Measurements from ENCODE around the gene CCDC81. TPM values are rescaled to one million over a fixed set of nuclear protein-coding genes. Genes with fewer than 3 reads are reported as not detected.

The CCDC81 gene
- total and polyA plus RNA-seq, 2 of the 4 experiments (the other 2 are of a cell fraction): 3.1 to 6.5 TPM

GRCh38 chr11:86360775-86361395, 13.8 kb upstream of the CCDC81 start (continued):
- no peak for TF ChIP-seq MAZ (IDR thresholded peaks at IDR 0.05; ENCODE audit: borderline replicate concordance, low read depth, low read length)
- no peak for TF ChIP-seq POLR2A (IDR thresholded peaks at IDR 0.05; ENCODE audit: low read depth, low read length)

GRCh38 chr11:86363424-86363823, 11.3 kb upstream of the CCDC81 start:
- Histone ChIP-seq H2BK20ac (ENCODE audit: low read depth, low read length) (no peak overlapping the region), H3K18ac (ENCODE audit: low read depth, low read length) (no peak overlapping the region), H3K14ac (replicated peaks; ENCODE audit: low read depth, low read length) (no peak overlapping the region), H3K27ac (ENCODE audit: insufficient read depth, low read length) (no peak overlapping the region), H4K5ac (ENCODE audit: low read depth, low read length) (no peak overlapping the region), H3K9ac (ENCODE audit: low read depth, low read length) (no peak overlapping the region), H2BK5ac (ENCODE audit: low read depth, low read length, poor library complexity, severe bottlenecking) (no peak overlapping the region), H2AK9ac (replicated peaks; ENCODE audit: low read depth, low read length, poor library complexity) (no peak overlapping the region), H2BK120ac (ENCODE audit: low read depth, low read length) (no peak overlapping the region), H3K4me3 (ENCODE audit: insufficient read depth, low read depth, low read length) (no peak overlapping the region), H3K4me2 (ENCODE audit: low read depth, low read length) (no peak overlapping the region), H2BK15ac (ENCODE audit: low read depth, low read length) (no peak overlapping the region), H4K20me1 (ENCODE audit: insufficient read depth, low read length) (no peaks in the 10 kb centered on the region), H3K56ac (ENCODE audit: extremely low read depth, insufficient read depth, low read length) (no peak overlapping the region), H3K9me3 (ENCODE audit: control insufficient read depth, insufficient read depth, low read length) (no peaks in the 10 kb centered on the region), H4K8ac (ENCODE audit: low read depth in 2 of 2, low read length in 2 of 2) (no peak overlapping the region), H3K27me3 (ENCODE audit: control insufficient read depth, insufficient read depth, low read length) (no peaks in the 10 kb centered on the region), H2AFZ (replicated peaks; ENCODE audit: low read length, poor library complexity) (no peak overlapping the region), H3K4me1 (ENCODE audit: control insufficient read depth, insufficient read depth, low read length) (peaks cover 3% of the 10 kb centered on the region; the same call in 1 of the 2 replicates), H3K36me3 (ENCODE audit: control insufficient read depth, insufficient read depth, low read length) (no peaks in the 10 kb centered on the region), H3K79me1 (ENCODE audit: low read depth in 1 of 2, low read length in 2 of 2) (no peaks in the 10 kb centered on the region), H2AK5ac (ENCODE audit: low read depth, low read length) (no peak overlapping the region), H3K9me1 (ENCODE audit: insufficient read depth, low read length) (no peaks in the 10 kb centered on the region), H3K23ac (ENCODE audit: low read depth, low read length) (no peak overlapping the region), H3K4ac (ENCODE audit: low read depth, low read length) (no peak overlapping the region), H4K91ac (ENCODE audit: insufficient read depth, low read depth, low read length) (no peak overlapping the region)
- POLR2A ChIA-PET (ENCODE audit: unreplicated experiment): no interaction called here
- CTCF ChIA-PET: interaction anchor here (1.0 kb wide), 1 partner anchor 24 kb away, joined by 3 read pairs; no protein-coding TSS in a partner anchor
- no peak for ATAC-seq (ENCODE audit: low read depth)
- BruUV-seq (replicated peaks): no TSS peak
- in situ Hi-C loops (cut with MboI; ENCODE audit: low sequenced_read_pairs) (loop anchor here (5.0 to 10.0 kb wide), 2 partner anchors 54 to 451 kb away; no protein-coding TSS in a partner anchor), intact Hi-C loops (cut with micrococcal nuclease) (loop anchor here (5.0 kb wide), 1 partner anchor 244 kb away; no protein-coding TSS in a partner anchor), dilution Hi-C loops (cut with HindIII; ENCODE audit: low sequenced_read_pairs, unreplicated experiment) (no loop called here)
- no CpG with 5 or more reads among the region's 1 CpG for WGBS, 2 experiments (ENCODE audit: extremely low coverage in 2 of 2, insufficient read length in 1 of 2)
- DNase-seq: no peak
- TF ChIP-seq RCOR1 (IDR thresholded peaks at IDR 0.05; ENCODE audit: insufficient replicate concordance, low read length) (no peak), BHLHE40 (IDR thresholded peaks at IDR 0.05; ENCODE audit: low read depth, low read length) (no peak), MXI1 (IDR thresholded peaks at IDR 0.05; ENCODE audit: borderline replicate concordance, low read depth, low read length) (no peak), ELK1 (IDR thresholded peaks at IDR 0.05; ENCODE audit: borderline replicate concordance, low read depth, low read length) (no peak), SMC3 (IDR thresholded peaks at IDR 0.05; ENCODE audit: low read depth, low read length) (no peak), CEBPB (IDR thresholded peaks at IDR 0.05; ENCODE audit: low read depth, low read length) (no peak), RAD21 (IDR thresholded peaks at IDR 0.05; ENCODE audit: low read length) (no peak), CHD1 (IDR thresholded peaks at IDR 0.05; ENCODE audit: low read depth, low read length) (no peak)
